Nucleus accumbens (tissue), 56 donors: ENCODE results near the gene MACF1.
"Not testable (repeated sequence)": the region's sequence is repeated elsewhere in the genome, so short reads cannot be mapped to it uniquely, and the experiment has no call there.

Source experiments
- DNase-seq, 56 donors: peaks; one replicate each; lab custom pipeline; 2025; lab: John Stamatoyannopoulos, UW

The MACF1 gene

DNA sequence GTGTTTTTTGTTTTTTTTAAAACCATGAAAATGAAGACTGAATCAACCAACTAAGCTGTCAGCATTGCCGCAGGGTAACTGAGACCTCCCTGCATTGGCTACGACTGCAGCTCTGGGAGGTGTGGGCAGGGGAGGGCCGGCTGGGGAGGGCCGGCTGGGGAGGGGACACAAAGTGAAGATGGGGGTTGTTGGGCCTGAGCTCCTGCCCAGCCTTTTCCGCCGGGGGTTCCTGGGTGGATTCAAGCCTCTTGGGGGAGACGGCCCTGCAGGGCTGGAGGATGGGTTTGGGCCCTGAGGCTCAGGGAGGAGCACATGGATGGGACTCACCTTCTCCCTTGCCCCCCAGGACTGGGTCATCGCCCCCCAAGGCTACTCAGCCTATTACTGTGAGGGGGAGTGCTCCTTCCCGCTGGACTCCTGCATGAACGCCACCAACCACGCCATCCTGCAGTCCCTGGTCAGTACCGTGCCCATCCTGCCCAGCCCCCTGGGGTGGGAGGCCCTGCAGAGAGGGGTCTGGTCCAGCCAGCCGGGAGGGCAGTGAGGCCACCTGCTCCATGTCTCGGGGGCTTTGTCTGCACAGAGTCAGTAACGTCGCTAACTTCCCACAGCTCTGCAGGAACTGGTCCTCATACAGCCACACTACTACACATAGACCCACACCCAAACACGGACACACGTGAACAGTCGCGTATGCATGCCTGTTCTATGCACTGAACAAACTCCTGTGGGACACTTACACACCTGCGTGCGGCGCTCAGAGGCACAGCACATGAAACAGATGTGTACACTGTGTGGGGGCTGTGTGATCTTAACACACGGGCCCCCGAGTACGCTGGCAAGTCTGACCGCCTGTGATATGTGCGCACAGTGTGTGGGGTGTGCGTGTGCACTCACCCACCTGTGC lies 318.4 kb downstream of the MACF1 start:
- DNase-seq, result no peak

DNA sequence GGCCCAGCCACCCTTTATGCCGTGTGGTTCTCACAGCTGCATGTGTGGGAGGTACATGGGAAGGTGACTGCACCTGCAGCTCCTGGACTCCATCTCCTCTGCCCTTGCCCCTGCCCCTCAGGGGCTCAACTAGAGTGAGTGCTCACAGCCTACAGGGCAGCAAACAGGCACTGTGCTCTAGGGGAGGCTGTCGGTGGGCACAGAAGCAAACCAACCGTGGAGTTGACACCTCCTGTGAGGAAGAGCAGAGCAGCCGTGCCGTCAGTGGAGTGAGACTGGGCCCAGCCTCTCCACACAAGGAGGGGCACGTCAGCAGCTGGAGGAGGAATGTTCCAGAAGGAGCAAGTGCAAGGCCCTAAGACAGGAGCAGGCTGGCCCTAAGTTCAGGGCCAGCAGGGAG lies 319.7 kb downstream of the MACF1 start:
- DNase-seq, result no peak

DNA sequence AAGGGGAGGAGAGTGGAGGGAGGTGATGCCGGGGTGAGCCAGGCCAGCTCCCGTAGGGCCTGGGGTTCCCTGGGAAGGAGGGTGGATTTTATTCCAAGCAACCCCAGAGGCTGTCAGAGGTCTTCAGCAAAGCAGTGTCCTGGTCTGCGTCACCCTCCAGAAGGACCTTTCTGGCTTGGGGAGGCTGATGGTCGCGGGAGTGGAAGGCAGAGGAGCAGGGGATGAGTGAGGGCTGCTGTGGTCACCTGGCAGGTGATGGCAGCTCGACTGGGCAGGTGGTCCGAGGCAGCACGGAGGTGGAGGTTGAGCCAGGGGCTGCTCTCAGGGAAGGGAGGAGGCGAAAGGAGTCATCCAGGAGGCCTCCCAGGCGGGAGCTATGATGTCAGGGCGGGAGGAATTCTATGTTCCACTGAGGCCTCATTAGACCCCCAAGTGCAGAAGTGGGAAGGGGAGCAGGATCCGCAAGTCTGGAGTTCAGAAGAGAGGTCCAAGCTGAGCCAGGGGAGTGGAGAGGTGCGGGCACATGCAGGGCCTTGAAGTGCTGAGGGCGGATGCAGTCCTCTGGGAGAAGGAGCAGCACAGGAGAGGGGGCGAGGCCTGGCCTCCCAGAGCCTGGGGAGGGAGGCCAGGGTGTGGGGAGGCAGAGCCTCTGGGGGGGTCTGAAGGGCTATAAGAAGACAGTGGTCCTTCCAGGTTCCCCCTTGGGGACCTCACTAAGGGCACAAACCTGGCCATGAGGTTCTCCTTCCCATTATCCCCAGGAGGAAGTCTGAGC lies 320.3 kb downstream of the MACF1 start:
- no peak for DNase-seq

DNA sequence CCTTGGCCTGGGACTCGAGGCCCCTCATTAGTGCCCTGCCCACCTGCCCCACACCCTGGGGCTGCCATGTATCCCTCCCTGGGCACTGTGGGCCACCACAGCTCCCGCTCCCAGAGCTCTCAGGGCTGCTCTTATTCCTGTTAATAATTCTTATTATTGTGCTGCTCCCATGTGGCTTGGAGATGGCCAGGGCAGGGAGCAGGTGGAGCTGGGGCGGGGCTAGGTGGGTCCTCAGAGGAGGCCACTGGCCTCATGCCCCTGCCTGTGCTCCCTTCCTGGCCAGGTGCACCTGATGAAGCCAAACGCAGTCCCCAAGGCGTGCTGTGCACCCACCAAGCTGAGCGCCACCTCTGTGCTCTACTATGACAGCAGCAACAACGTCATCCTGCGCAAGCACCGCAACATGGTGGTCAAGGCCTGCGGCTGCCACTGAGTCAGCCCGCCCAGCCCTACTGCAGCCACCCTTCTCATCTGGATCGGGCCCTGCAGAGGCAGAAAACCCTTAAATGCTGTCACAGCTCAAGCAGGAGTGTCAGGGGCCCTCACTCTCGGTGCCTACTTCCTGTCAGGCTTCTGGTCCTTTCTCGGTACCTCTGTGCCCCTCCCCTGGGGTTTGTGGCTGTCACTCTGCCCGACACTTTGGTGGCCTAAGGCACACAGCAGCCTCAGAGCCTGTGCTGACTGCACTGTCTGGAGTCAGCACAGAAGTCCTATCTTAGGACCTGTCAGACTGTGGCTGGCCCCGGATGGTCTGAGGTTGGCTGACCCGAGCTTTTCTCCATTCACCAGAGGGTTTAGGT lies 321.1 kb downstream of the MACF1 start:
- no peak for DNase-seq

DNA sequence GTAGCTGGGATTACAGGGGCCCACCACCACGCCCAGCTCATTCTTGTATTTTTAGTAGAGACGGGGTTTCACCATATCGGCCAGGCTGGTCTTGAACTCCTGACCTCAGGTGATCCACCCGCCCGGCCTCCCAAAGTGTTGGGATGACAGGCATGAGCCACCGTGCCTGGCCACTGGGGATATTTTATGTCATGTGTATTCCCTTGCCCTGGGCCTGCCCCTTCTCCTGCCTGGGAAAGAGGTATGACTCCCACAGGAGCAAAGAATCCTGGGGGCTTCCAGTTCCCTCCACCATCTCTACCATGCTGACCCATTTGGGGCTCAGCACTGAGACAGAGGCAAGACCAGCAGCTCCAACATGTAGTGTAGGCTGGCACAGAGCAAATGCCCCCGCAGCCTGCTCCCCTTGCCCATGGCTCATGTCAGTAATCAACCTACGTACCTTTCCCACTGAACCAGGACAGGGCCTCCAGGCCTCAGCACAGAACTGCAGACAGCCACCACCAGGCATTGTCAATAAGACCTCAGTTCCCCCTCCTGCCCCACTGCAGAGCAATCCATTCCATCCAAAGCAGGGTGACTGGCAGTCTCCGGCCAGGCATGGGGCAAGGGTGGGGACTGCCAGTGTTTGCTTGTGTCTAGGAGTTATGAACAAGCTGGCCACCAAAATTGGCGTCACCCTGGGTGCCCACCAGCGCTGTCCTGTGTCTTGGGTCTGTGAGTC lies 322.1 kb downstream of the MACF1 start:
- DNase-seq, result no peak

DNA sequence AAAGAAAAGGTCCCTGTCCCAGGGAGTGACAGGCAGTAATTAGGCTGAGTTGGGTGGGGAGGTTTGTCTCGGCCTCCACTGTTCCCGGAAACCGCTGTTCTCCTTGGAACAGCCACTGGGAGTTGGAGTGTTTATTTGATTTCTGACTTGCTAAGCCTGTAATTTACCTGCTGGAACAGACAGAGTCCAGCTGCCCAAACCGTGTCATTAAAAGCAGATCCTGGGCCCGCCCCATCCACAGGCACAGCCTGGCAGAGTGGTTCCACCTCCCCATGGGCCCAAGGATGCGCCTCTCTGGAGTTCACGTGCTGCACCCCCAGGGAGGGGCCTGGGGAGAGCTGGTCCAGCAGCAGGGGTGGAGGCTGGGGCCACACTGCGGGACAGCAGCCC lies 322.7 kb downstream of the MACF1 start:
- not testable (repeated sequence) for DNase-seq

DNA sequence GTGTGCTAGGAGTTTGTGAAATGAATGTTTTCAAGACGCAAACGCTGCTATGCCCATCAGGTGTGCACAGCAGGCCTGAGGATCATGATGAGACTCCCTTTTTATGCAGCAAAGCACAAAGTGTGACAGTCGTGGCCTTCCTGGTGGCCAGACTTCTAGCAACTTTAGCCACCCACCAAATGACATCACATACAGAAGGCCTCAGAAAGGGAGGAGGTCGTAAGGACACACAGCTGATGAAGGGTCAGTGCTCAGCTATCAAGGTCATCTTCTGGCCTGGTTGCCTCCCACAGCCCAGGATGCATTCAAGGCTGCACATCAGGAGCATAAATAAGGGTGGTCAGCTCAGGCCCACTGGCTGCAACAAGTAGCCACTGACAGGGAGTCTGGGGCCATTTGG lies 323.6 kb downstream of the MACF1 start:
- DNase-seq, result no peak

DNA sequence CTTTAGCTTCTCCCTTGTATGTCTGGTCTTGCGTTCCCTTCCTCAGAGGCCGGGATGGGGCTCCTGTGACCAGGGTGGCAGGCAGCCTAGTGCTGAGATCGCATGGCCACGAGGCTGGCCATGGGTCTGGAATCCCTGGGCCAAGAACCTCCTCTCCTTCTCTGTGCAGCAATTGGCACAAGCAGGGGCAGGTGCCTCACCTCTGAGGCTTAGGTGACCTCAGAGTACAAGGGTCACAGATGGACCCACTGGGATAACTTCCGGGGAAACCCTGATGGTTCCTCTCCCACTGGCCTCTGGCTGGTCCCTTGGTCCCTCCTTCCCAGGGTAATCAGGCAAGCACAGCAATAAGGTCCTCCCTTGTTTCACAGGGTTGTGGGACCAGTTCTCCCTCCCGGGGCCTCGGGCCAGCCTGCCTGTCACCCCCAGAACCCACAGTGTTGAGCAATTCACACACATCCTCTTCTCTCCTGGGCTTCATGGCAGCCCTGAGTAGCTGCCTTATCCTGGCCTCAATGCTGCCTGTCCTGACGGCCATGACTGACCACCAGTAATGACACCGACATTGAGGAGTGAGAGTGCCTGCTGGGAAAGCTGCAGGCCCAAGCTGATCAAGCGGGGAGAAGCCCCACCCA lies 325.5 kb downstream of the MACF1 start:
- DNase-seq, result no peak

DNA sequence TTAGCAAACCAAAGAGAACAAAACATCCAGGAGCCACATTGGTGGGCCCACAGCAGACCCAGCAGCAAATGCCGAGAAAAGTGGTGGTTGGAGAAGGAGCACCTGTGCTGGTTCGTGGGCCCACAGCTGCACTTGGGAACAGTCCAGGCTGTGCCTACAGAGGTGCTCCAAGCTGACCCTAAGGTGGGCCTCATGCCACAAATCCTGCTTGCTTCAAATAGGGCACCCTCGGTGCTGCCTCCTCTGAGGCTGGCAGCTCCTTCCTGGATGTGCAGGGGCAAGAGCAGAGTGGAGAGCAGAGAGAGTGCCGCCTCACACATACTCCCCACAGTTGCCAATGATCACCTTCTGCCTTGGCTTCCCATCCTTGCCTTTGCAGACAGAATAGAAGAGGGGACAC lies 327.0 kb downstream of the MACF1 start:
- no peak for DNase-seq

DNA sequence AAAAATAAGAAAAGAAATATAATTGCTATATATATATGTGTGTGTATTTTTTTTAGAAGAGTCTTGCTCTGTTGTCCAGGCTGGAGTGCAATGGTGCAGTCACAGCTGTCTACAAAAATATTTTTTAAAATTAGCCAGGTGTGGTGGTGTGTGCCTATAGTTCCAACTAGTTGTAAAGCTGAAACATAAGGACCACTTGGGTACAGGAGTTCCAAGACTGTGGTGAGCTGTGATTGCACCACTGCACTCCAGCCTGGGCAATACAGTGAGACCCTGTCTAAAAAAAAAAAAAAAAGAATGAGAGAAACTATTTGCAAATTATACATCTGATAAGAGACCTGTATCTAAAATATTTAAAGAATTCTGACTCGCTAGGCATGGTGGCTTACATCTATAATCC lies 328.9 kb downstream of the MACF1 start:
- no peak for DNase-seq
